Nucleus accumbens (tissue), 56 donors: ENCODE data around the gene ZNF205.
"Not testable (repeated sequence)": the region's sequence is repeated elsewhere in the genome, so short reads cannot be mapped to it uniquely, and the experiment has no call there.

Experiments used
- DNase-seq, 56 donors: peaks; one replicate each; lab custom pipeline; 2025; lab: John Stamatoyannopoulos, UW

The ZNF205 gene

DNA sequence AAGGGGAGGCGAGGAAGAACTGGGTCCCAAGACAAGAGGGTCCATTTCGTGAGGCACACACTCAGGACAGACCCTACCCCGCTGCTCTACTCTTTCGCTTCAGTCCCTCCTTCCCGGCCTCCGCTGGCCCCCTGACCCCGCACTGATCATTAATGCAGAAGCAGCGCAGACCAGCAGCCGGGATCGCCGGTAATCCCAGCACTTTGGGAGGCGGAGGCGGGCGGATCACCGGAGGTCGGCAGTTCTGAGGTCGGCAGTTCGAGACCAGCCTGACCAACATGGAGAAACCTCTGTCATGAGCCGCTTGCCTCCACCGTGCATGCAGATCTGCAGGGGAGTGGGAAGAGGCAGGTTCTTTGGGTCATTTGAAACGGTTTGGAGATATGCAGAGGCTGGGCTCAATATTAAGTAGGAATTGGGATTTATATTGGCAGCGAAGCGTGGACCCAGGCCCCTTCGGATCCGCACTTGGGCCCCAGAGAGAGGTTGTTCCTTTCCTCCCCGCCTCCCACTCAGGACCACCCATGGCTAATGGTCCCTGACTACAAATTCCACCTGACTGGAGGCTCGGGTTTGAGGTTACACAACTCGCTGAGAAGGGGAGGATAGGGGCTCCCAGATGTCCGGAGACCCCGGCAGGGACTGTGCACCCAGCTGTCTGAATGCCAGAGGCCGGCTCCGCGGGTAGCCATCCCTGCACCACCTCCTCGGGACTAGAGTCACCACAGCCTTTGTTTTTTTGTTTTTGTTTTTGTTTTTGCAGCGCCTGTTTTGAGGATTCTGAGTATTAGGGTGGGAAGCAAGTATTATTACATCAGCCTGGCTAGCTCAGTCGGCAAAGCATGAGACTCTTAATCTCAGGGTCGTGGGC is 52.0 kb downstream of the ZNF205 start:
- DNase-seq: no peak

DNA sequence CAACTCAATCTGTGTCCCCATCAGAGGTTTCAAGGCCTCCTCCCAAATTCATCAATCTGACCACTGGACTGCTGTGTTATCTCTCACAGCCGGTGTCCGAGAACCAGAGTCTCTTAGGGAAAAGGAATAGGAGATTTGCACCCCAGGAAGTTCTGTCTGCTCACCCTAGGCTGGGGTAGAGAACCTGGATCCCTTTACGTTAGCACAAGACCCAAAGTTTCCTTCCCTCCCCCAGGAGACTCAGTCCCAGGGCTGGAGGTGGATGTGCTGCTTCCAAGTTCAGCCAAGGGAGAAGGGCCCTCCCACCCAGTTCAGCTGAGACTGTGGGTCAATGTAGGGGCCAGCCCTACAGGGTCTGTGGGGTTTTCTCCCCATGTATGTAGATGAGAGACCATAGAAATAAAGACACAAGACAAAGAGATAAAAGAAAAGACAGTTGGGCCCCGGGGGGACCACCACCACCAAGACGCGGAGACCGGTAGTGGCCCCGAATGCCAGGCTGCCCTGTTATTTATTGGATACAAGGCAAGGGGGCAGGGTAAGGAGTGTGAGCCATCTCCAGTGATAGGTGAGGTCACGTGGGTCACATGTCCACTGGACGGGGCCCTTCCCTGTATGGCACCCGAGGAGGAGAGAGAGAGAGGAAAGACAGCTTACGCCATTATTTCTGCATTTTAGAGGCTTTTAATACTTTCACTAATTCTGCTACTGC is 52.9 kb downstream of the ZNF205 start:
- no peak for DNase-seq

DNA sequence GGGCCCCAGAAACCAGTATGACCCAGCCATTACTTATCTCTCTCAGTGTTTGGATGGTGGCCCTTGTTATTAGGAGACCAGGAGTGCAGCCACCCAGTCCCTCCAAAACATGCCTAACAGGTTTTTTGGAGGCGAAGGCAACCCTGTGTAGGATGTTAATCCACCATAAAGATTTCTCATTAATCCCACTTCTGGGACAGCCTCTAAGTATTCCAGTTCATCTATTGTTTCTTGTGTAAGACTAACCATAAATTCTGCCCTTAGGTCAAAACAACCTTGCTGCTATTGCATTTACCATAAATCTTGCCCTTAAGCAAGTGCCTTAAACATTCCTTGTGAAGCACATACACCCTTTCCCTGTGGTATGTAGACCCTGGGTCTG is 54.1 kb downstream of the ZNF205 start:
- no peak for DNase-seq

DNA sequence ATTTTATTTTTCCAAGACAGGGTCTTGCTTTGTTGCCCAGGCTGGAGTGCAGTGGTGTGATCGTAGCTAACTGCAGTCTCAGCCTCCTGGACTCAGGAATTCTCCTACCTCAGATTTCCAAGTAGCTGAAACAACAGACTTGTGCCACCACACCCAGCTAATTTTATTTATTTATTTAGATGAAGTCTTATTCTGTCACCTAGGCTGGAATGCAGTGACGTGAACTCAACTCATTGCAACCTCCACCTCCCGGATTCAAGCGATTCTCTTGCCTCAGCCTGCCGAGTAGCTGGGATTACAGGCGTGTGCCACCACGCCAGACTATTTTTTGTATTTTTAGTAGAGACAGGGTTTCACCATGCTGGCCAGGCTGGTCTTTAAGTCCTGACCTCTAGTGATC is 56.3 kb downstream of the ZNF205 start:
- not testable (repeated sequence) for DNase-seq
